ENCODE results near the gene FBXL15. TPM values are rescaled to one million over a fixed set of nuclear protein-coding genes. Genes with fewer than 3 reads are reported as not detected.
"Not testable (repeated sequence)": the region's sequence is repeated elsewhere in the genome, so short reads cannot be mapped to it uniquely, and the experiment has no call there.

The FBXL15 gene
- total and polyA plus RNA-seq, 2 donors (not counting 1 experiment from before 2014, with no cell fraction given) = 2.8 to 7.3 TPM

DNA sequence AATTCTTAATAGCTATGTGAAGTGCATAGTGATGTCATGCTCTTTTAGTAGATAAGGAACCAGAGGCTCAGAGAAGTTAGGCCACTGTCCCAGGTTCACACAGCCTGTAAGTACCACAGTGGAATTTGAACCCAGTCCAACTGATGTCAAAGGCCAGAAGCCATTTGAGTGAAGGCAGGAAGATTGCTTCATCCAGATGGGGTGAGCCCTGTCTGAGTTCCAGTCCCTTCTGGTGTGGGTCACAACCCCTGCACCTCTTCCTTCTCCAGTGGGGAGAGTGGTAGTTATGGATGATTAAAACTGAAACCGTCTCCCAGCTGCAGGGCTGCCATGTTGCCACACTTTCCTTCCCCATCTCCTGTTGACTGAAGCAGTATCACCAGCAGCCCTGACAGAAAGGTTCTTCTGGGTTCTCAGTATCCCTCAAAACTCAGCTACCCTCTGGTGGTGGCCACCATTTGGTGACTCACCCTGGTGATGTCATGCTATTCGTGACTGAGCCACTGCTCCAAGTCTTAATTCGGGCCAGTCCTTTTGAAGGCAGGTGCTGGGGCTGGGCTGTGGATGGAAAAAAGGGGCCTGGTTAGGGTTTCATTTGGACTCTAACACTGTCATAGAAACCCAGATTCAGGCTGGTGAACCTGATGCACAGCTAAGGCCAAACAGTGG lies 32.2 kb downstream of the FBXL15 start:
- Histone ChIP-seq H3K9ac (ENCODE audit: insufficient read depth, low read length) (no peak overlapping the region), H3K4me2 (ENCODE audit: extremely low read depth, insufficient read depth, low read length) (no peak overlapping the region), H3K27ac (ENCODE audit: insufficient read depth, low read length) (peak overlapping the region; percentile 52), H3K27me3 (ENCODE audit: control insufficient read depth, insufficient read depth, low read length) (no peaks in the 10 kb centered on the region), H3K4me3 (replicated peaks in 1 of 4; ENCODE audit: control extremely low read depth in 1 of 4, insufficient read depth in 1 of 4, low read depth in 3 of 4, low read length in 4 of 4) (no peak overlapping the region), H4K20me1 (ENCODE audit: control insufficient read depth, extremely low read depth, insufficient read depth, low read length) (no peaks in the 10 kb centered on the region), H3K9me3 (ENCODE audit: control insufficient read depth, insufficient read depth, low read depth, low read length) (no peaks in the 10 kb centered on the region), H3K36me3 (ENCODE audit: control insufficient read depth, insufficient read depth, low read length) (no peaks in the 10 kb centered on the region), H3K4me1 (ENCODE audit: control insufficient read depth, extremely low read depth, insufficient read depth, low read length) (peaks cover 17% of the 10 kb centered on the region), H2AFZ (ENCODE audit: low read length) (no peak overlapping the region), H3K79me2 (ENCODE audit: control insufficient read depth, insufficient read depth, low read length) (no peaks in the 10 kb centered on the region)
- peak; percentile 68 to 75 for DNase-seq (ENCODE audit: low read depth in 2 of 2)
- TF ChIP-seq, protein P1, sequence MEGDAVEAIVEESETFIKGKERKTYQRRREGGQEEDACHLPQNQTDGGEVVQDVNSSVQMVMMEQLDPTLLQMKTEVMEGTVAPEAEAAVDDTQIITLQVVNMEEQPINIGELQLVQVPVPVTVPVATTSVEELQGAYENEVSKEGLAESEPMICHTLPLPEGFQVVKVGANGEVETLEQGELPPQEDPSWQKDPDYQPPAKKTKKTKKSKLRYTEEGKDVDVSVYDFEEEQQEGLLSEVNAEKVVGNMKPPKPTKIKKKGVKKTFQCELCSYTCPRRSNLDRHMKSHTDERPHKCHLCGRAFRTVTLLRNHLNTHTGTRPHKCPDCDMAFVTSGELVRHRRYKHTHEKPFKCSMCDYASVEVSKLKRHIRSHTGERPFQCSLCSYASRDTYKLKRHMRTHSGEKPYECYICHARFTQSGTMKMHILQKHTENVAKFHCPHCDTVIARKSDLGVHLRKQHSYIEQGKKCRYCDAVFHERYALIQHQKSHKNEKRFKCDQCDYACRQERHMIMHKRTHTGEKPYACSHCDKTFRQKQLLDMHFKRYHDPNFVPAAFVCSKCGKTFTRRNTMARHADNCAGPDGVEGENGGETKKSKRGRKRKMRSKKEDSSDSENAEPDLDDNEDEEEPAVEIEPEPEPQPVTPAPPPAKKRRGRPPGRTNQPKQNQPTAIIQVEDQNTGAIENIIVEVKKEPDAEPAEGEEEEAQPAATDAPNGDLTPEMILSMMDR (conservative IDR thresholded peaks at IDR 0.05 in 1 of 2, IDR thresholded peaks at IDR 0.05 in 1 of 2; ENCODE audit: low read depth in 1 of 2, low read length in 2 of 2) = no peak
- no peak for TF ChIP-seq EZH2 (IDR thresholded peaks at IDR 0.05; ENCODE audit: low read length, missing control alignments)

DNA sequence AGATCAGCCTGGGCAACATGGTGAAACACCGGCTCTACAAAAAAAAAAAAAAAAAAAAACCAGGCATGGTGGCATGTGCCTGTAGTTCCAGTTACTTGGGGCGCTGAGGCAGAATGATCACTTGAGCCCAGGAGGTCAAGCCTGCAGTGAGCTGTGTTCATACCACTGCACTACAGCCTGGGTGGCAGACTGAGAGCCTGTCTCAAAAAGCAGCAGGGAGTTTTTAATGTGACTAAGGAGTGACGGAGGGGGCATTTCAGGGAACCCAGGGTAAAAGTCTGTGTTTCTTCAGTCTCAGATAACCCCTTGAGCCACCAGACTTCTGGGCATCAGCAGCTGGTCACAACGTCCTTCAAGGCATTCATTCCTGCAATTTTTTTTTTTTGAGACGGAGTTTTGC lies 32.9 kb downstream of the FBXL15 start:
- no peak overlapping the region for H3K4me3 ChIP-seq (replicated peaks in 1 of 4; ENCODE audit: control extremely low read depth in 1 of 4, insufficient read depth in 1 of 4, low read depth in 3 of 4, low read length in 4 of 4)
- no peak overlapping the region for H3K9ac ChIP-seq (ENCODE audit: insufficient read depth, low read length)
- no peak overlapping the region for H3K4me2 ChIP-seq (ENCODE audit: extremely low read depth, insufficient read depth, low read length)
- TF ChIP-seq, protein P1 (conservative IDR thresholded peaks at IDR 0.05 in 1 of 2, IDR thresholded peaks at IDR 0.05 in 1 of 2; ENCODE audit: low read depth in 1 of 2, low read length in 2 of 2) = no peak
- TF ChIP-seq EZH2 (IDR thresholded peaks at IDR 0.05; ENCODE audit: low read length, missing control alignments) = no peak
- no peaks in the 10 kb centered on the region for H3K79me2 ChIP-seq (ENCODE audit: control insufficient read depth, insufficient read depth, low read length)
- H3K27ac ChIP-seq (ENCODE audit: insufficient read depth, low read length) = peak overlapping the region; percentile 52
- DNase-seq (ENCODE audit: low read depth in 2 of 2) = no peak
- no peaks in the 10 kb centered on the region for H3K36me3 ChIP-seq (ENCODE audit: control insufficient read depth, insufficient read depth, low read length)
- H3K4me1 ChIP-seq (ENCODE audit: control insufficient read depth, extremely low read depth, insufficient read depth, low read length) = peaks cover 17% of the 10 kb centered on the region
- H3K9me3 ChIP-seq (ENCODE audit: control insufficient read depth, insufficient read depth, low read depth, low read length) = no peaks in the 10 kb centered on the region
- no peak overlapping the region for H2AFZ ChIP-seq (ENCODE audit: low read length)
- H4K20me1 ChIP-seq (ENCODE audit: control insufficient read depth, extremely low read depth, insufficient read depth, low read length) = no peaks in the 10 kb centered on the region
- no peaks in the 10 kb centered on the region for H3K27me3 ChIP-seq (ENCODE audit: control insufficient read depth, insufficient read depth, low read length)

- DNase-seq (ENCODE audit: low read depth in 2 of 2); H3K27ac ChIP-seq (ENCODE audit: insufficient read depth, low read length); H3K27me3 ChIP-seq (ENCODE audit: control insufficient read depth, insufficient read depth, low read length); H4K20me1 ChIP-seq (ENCODE audit: control insufficient read depth, extremely low read depth, insufficient read depth, low read length); H3K36me3 ChIP-seq (ENCODE audit: control insufficient read depth, insufficient read depth, low read length); H3K79me2 ChIP-seq (ENCODE audit: control insufficient read depth, insufficient read depth, low read length); H3K4me2 ChIP-seq (ENCODE audit: extremely low read depth, insufficient read depth, low read length); H2AFZ ChIP-seq (ENCODE audit: low read length); H3K9ac ChIP-seq (ENCODE audit: insufficient read depth, low read length); H3K4me3 ChIP-seq (replicated peaks in 1 of 4; ENCODE audit: control extremely low read depth in 1 of 4, insufficient read depth in 1 of 4, low read depth in 3 of 4, low read length in 4 of 4); H3K9me3 ChIP-seq (ENCODE audit: control insufficient read depth, insufficient read depth, low read depth, low read length): not testable (repeated sequence)
- peaks cover 17% of the 10 kb centered on the region for H3K4me1 ChIP-seq (ENCODE audit: control insufficient read depth, extremely low read depth, insufficient read depth, low read length)
Observed at GRCh38 chr10:102454662-102455487, 34.2 kb downstream of the FBXL15 start.
